Measurements from ENCODE around the gene PNMT. TPM values are rescaled to one million over a fixed set of nuclear protein-coding genes. Genes with fewer than 3 reads are reported as not detected.

Gene PNMT
- polyA plus RNA-seq, 1 experiment, result not detected

GRCh38 chr17:39702901-39703893 lies 34.9 kb downstream of the PNMT start:
- Histone ChIP-seq H3K9me3 (ENCODE audit: control insufficient read depth, insufficient read depth, low read length) (no peaks in the 10 kb centered on the region), H3K4me3 (ENCODE audit: low read depth, low read length) (no peak overlapping the region), H3K27ac (ENCODE audit: low read depth, low read length) (no peak overlapping the region), H3K27me3 (ENCODE audit: control insufficient read depth, insufficient read depth, low read length) (no peaks in the 10 kb centered on the region)
- ChIA-PET POLR2A (interaction anchor here (1.2 kb wide), 1 partner anchor 27 kb away, joined by 3 read pairs; the partner anchor contains the start of gene MIEN1), CTCF (interaction anchor here (2.7 to 3.8 kb wide), 2 partner anchors 27 kb away, joined by 15 to 20 read pairs; partner anchors contain the start of gene MIEN1)
- no peak for TF ChIP-seq CTCF (IDR thresholded peaks at IDR 0.05; ENCODE audit: low read depth, low read length)
- no peak for DNase-seq (ENCODE audit: low read depth, low spot score)

- POLR2A ChIA-PET, result interaction anchor here (1.2 kb wide), 1 partner anchor 27 kb away, joined by 3 read pairs; the partner anchor contains the start of gene MIEN1
- H3K27me3 ChIP-seq (ENCODE audit: control insufficient read depth, insufficient read depth, low read length), result no peaks in the 10 kb centered on the region
- DNase-seq (ENCODE audit: low read depth, low spot score), result no peak
- CTCF ChIA-PET, result interaction anchor here (2.7 kb wide), 1 partner anchor 26 kb away, joined by 20 read pairs; the partner anchor contains the start of gene MIEN1
- H3K4me3 ChIP-seq (ENCODE audit: low read depth, low read length), result no peak overlapping the region
- TF ChIP-seq CTCF (IDR thresholded peaks at IDR 0.05; ENCODE audit: low read depth, low read length), result no peak
- H3K27ac ChIP-seq (ENCODE audit: low read depth, low read length), result no peak overlapping the region
- no peaks in the 10 kb centered on the region for H3K9me3 ChIP-seq (ENCODE audit: control insufficient read depth, insufficient read depth, low read length)
Observed at GRCh38 chr17:39703913-39704312, 35.7 kb downstream of the PNMT start.

GRCh38 chr17:39704821-39705551 lies 36.7 kb downstream of the PNMT start:
- POLR2A ChIA-PET, result no interaction called here
- no peak for DNase-seq (ENCODE audit: low read depth, low spot score)

GRCh38 chr17:39705786-39706348 lies 37.6 kb downstream of the PNMT start:
- Histone ChIP-seq H3K4me3 (ENCODE audit: low read depth, low read length) (no peak overlapping the region), H3K27ac (ENCODE audit: low read depth, low read length) (no peak overlapping the region), H3K27me3 (ENCODE audit: control insufficient read depth, insufficient read depth, low read length) (no peaks in the 10 kb centered on the region), H3K9me3 (ENCODE audit: control insufficient read depth, insufficient read depth, low read length) (no peaks in the 10 kb centered on the region)
- no peak for DNase-seq (ENCODE audit: low read depth, low spot score)
- ChIA-PET CTCF (interaction anchor here (0.9 kb wide), 1 partner anchor 13 kb away, joined by 3 read pairs; no protein-coding TSS in a partner anchor), POLR2A (no interaction called here)
- no peak for TF ChIP-seq CTCF (IDR thresholded peaks at IDR 0.05; ENCODE audit: low read depth, low read length)

More at GRCh38 chr17:39704821-39705551, 36.7 kb downstream of the PNMT start:
- Histone ChIP-seq H3K4me3 (ENCODE audit: low read depth, low read length) (no peak overlapping the region), H3K9me3 (ENCODE audit: control insufficient read depth, insufficient read depth, low read length) (no peaks in the 10 kb centered on the region), H3K27me3 (ENCODE audit: control insufficient read depth, insufficient read depth, low read length) (no peaks in the 10 kb centered on the region), H3K27ac (ENCODE audit: low read depth, low read length) (no peak overlapping the region)
- peak; percentile 56 for TF ChIP-seq CTCF (IDR thresholded peaks at IDR 0.05; ENCODE audit: low read depth, low read length)
- CTCF ChIA-PET, result interaction anchor here (0.6 to 2.7 kb wide), 3 partner anchors 13 to 25 kb away, joined by 3 to 20 read pairs (median 3); partner anchors contain the start of gene MIEN1

All from AG04450 (cell line).